HG03139 (cell line): ENCODE results near the gene KRT78.

ENCODE experiments used
- ATAC-seq: cut with Tn5 transposase; IDR thresholded peaks from one replicate; pipeline ENCODE4 v1.9.1; 2021; ENCODE audit not compliant: unreplicated experiment

Gene KRT78

GRCh38 chr12:52826611-52827498 is 21.9 kb downstream of the KRT78 start:
- ATAC-seq, result no peak

GRCh38 chr12:52825961-52826360 is 22.8 kb downstream of the KRT78 start:
- no peak for ATAC-seq

- no peak for ATAC-seq
Measured at GRCh38 chr12:52824741-52825410, 23.9 kb downstream of the KRT78 start.

GRCh38 chr12:52823761-52824450 is 24.9 kb downstream of the KRT78 start:
- no peak for ATAC-seq

GRCh38 chr12:52822771-52823510 is 25.9 kb downstream of the KRT78 start:
- ATAC-seq, result no peak

GRCh38 chr12:52821826-52822660 is 26.8 kb downstream of the KRT78 start:
- no peak for ATAC-seq

GRCh38 chr12:52821071-52821730 is 27.6 kb downstream of the KRT78 start:
- no peak for ATAC-seq

GRCh38 chr12:52820521-52820920 is 28.3 kb downstream of the KRT78 start:
- no peak for ATAC-seq

- no peak for ATAC-seq
Measured at GRCh38 chr12:52819731-52820510, 28.9 kb downstream of the KRT78 start.

- no peak for ATAC-seq
Measured at GRCh38 chr12:52818887-52819420, 29.8 kb downstream of the KRT78 start.

GRCh38 chr12:52818388-52818787 is 30.4 kb downstream of the KRT78 start:
- no peak for ATAC-seq

- no peak for ATAC-seq
Measured at GRCh38 chr12:52817699-52818238, 31.0 kb downstream of the KRT78 start.

- no peak for ATAC-seq
Measured at GRCh38 chr12:52817003-52817698, 31.6 kb downstream of the KRT78 start.

GRCh38 chr12:52815676-52816588 is 32.9 kb downstream of the KRT78 start:
- ATAC-seq, result no peak

GRCh38 chr12:52815161-52815560 is 33.6 kb downstream of the KRT78 start:
- ATAC-seq, result no peak

- ATAC-seq, result no peak
Measured at GRCh38 chr12:52814710-52815155, 34.1 kb downstream of the KRT78 start.
